B cell (primary cell): ENCODE measurements around the gene SZT2. TPM values are rescaled to one million over a fixed set of nuclear protein-coding genes. Genes with fewer than 3 reads are reported as not detected.
A peak's percentile ranks its signal among the peaks of the same experiment; 100 is the strongest.

ENCODE experiments used
- ATAC-seq: fragments of 200-7000 bp; cut with Tn5 transposase; one replicate; pipeline ENCODE4 v1.10.0; 2021; ENCODE audit warnings: low read depth, mild to moderate bottlenecking, moderate number of reproducible peaks, moderate library complexity
- CTCF ChIA-PET: fragments of 350-600 bp; sonication (Branson Sonifier 250); formaldehyde crosslinking; loops from one replicate; lab custom pipeline; 2021; ENCODE audit warnings: antibody characterized with exemption, inconsistent platforms; lab: Charles Lee
- POLR2A ChIA-PET: fragments of 350-600 bp; sonication (Branson Sonifier 250); formaldehyde crosslinking; loops from one replicate; lab custom pipeline; 2021; ENCODE audit warnings: antibody characterized with exemption; lab: Charles Lee
- DNase-seq: peaks from one replicate; pipeline ENCODE4 v3.0.0; 2013
- H2AFZ ChIP-seq: 2 replicates; pipeline ENCODE4 v1.6.1; 2012; ENCODE audit warnings: mild to moderate bottlenecking, low read depth, low read length; ENCODE audit not compliant: insufficient read depth, poor library complexity, severe bottlenecking
- H3K27ac ChIP-seq, 2 donors: 1 replicate in 1 of 2; 2 replicates in 1 of 2; pipeline ENCODE4 v1.5.1; 2012 to 2013; ENCODE audit warnings: low read length in 2 of 2, mild to moderate bottlenecking in 2 of 2, moderate library complexity in 1 of 2
- H3K27me3 ChIP-seq, 4 experiments: fragments of 200-600 bp in 1 of 4; sonication (generic) in 1 of 4; replicated peaks in 1 of 4; 1 replicate in 2 of 4; 2 replicates in 2 of 4; pipeline versions ENCODE4 v1.6.1 to v1.7.0; 2013 to 2016; ENCODE audit warnings: low read length in 3 of 4, mild to moderate bottlenecking in 2 of 4, mixed read lengths in 1 of 4, moderate library complexity in 1 of 4; ENCODE audit not compliant: insufficient read depth in 4 of 4, control insufficient read depth in 3 of 4; ENCODE audit errors: control extremely low read depth in 1 of 4
- H3K36me3 ChIP-seq, 2 experiments: replicated peaks in 1 of 2; 1 replicate in 1 of 2; 2 replicates in 1 of 2; pipeline versions ENCODE4 v1.6.1 to v1.7.1; 2013; ENCODE audit warnings: low read length in 1 of 2; ENCODE audit not compliant: insufficient read depth in 2 of 2, control insufficient read depth in 1 of 2; ENCODE audit errors: control extremely low read depth in 1 of 2, extremely low read depth in 1 of 2
- H3K4me1 ChIP-seq, 2 donors: fragments of 200-600 bp in 1 of 2; sonication (generic) in 1 of 2; 1 replicate in 1 of 2; 2 replicates in 1 of 2; pipeline versions ENCODE4 v1.5.1 to v1.6.1; 2013 to 2017; ENCODE audit warnings: low read length in 2 of 2; ENCODE audit not compliant: control insufficient read depth in 2 of 2, insufficient read depth in 2 of 2
- H3K4me2 ChIP-seq: replicated peaks from 2 replicates; pipeline ENCODE3; 2012; ENCODE audit warnings: mild to moderate bottlenecking, low read depth, low read length; ENCODE audit not compliant: poor library complexity, severe bottlenecking
- H3K4me3 ChIP-seq, 5 experiments: fragments of 200-600 bp in 1 of 5; sonication (generic) in 1 of 5; 1 replicate in 3 of 5; 2 replicates in 2 of 5; pipeline versions ENCODE4 v1.5.1 to v1.7.0; 2011 to 2016; ENCODE audit warnings: low read length in 4 of 5, mild to moderate bottlenecking in 4 of 5, low read depth in 2 of 5, control low read depth in 1 of 5, moderate library complexity in 1 of 5; ENCODE audit not compliant: insufficient read depth in 1 of 5; ENCODE audit errors: control extremely low read depth in 1 of 5, extremely low read depth in 1 of 5
- H3K79me2 ChIP-seq: fragments of 200-600 bp; sonication (generic); one replicate; pipeline ENCODE4 v1.6.0; 2016; ENCODE audit warnings: low read length; ENCODE audit not compliant: control insufficient read depth, insufficient read depth
- H3K9ac ChIP-seq: fragments of 200-600 bp; sonication (generic); 2 replicates; pipeline ENCODE4 v1.6.1; 2017; ENCODE audit warnings: mild to moderate bottlenecking, low read length, moderate library complexity
- H3K9me3 ChIP-seq, 3 donors: one replicate each; pipeline versions ENCODE4 v1.6.1 to v1.7.1; 2013; ENCODE audit warnings: low read length in 2 of 3; ENCODE audit not compliant: control insufficient read depth in 2 of 3, insufficient read depth in 1 of 3; ENCODE audit errors: control extremely low read depth in 1 of 3
- H4K20me1 ChIP-seq: 2 replicates; pipeline ENCODE4 v1.6.0; 2012; ENCODE audit warnings: mild to moderate bottlenecking, low read length; ENCODE audit not compliant: insufficient read depth, control insufficient read depth, poor library complexity, severe bottlenecking
- H3K27ac Mint-ChIP-seq: one replicate; pipeline ENCODE4 v1.8.0; 2021; ENCODE audit warnings: mixed read lengths
- H3K27me3 Mint-ChIP-seq: one replicate; pipeline ENCODE4 v1.8.0; 2021; ENCODE audit warnings: mixed read lengths
- H3K4me1 Mint-ChIP-seq: one replicate; pipeline ENCODE4 v1.8.0; 2021; ENCODE audit warnings: mixed read lengths
- H3K4me3 Mint-ChIP-seq: one replicate; pipeline ENCODE4 v1.8.0; 2021; ENCODE audit warnings: mixed read lengths
- H3K9me3 Mint-ChIP-seq: one replicate; pipeline ENCODE4 v1.8.0; 2022; ENCODE audit warnings: mixed read lengths; ENCODE audit not compliant: insufficient read depth
- CTCF ChIP-seq: fragments of 200-600 bp; IDR thresholded peaks from one replicate; pipeline ENCODE4 v1.8.0; 2022; ENCODE audit warnings: antibody characterized with exemption, mild to moderate bottlenecking
- EZH2 ChIP-seq: IDR thresholded peaks from 2 replicates; pipeline ENCODE4 v1.6.1; 2012; ENCODE audit warnings: borderline replicate concordance, low read depth, mild to moderate bottlenecking, moderate library complexity, low read length; ENCODE audit not compliant: insufficient read depth, poor library complexity, severe bottlenecking
- WGBS: methylation state at CpG from one replicate; pipeline ENCODE4 v1.1.5; 2013; ENCODE audit warnings: missing lambda C conversion rate; ENCODE audit not compliant: insufficient coverage; 5-methylcytosine and 5-hydroxymethylcytosine counted together
- intact Hi-C: fragments of 100-400 bp; cut with micrococcal nuclease; formaldehyde crosslinking; loops from one replicate; pipeline ENCODE4 v1.10.0; 2022
- polyA plus RNA-seq: library from polyadenylated mRNA; depleted of rRNA; stranded (reverse); fragments of >200 nt; gene quantifications from 2 replicates; pipeline ENCODE4 v1.2.3, GENCODE V29; 2012
- total RNA-seq, 2 donors: library from RNA; stranded (reverse); fragments of 120-200 nt in 1 of 2; gene quantifications; 1 replicate in 1 of 2; 2 replicates in 1 of 2; pipeline versions ENCODE4 v1.2.3 to v1.2.4, GENCODE V29; 2013 to 2022

The SZT2 gene
- total and polyA plus RNA-seq, 2 donors (not counting 1 experiment from before 2014, with no cell fraction given) = 41.4 to 197 TPM

DNA sequence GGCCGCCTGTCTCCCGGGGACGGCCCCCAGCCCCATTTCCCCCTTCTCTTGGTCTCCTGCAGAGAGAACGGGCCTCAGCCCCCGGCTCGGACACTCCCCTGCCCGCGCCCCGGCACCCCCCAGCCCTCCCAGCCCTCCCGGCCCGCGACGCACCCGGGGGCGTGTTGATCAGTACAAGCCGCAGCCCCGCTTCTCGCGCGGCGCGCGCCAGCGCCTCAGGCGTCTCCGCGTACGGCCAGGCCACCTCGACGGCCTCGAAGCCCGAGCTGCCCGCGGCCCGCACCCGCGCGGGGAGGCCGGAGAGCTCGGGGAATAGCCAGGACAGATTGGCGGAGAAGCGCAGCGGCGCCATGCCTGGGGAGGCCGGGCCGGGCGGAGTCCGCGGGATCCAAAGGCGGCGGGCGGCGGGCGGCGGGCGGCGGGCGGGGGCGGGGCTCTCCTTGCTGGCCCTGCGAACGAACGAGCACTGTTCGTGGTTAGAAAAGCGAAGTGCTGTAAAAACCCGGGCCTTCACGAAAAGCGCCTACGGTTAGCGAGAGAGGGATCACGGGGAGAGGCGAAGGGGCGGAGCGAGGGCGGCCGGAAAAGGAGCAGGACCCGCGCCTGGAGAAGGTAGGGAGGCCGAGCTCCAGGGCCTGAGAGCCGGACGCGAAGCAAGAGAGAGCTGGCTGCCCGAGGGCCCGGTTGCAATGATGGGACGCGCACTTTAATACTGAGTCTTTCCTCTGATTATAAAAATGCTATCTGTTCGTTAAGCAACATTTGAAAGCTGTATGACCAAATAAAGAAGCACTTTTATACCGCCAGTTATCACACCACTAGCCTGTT lies 64.0 kb downstream of the SZT2 start, which contains the start of gene HYI:
Gene HYI (minus strand): TSS at position 490 of the 828 bp plus-strand sequence. CDS start 138 bp downstream, at position 352.
- POLR2A ChIA-PET = interaction anchor here (0.6 to 1.2 kb wide), 4 partner anchors 10 to 579 kb away, joined by 3 to 7 read pairs (median 4); no protein-coding TSS in a partner anchor
- CTCF ChIA-PET = interaction anchor here (0.7 kb wide), 1 partner anchor 226 kb away, joined by 3 read pairs; no protein-coding TSS in a partner anchor
- peak within 1 kb of the TSS; percentile 54 to 83 (median 72) for H3K4me3 ChIP-seq
- peak within 1 kb of the TSS; percentile 97 for H3K4me3 Mint-ChIP-seq
- no peak for TF ChIP-seq EZH2
- no peak for TF ChIP-seq CTCF
- peaks cover 0 to 12% (median 9%) of the 10 kb centered on the region in 4 experiments for H3K27me3 ChIP-seq
- peaks cover 8 to 9% of the 10 kb centered on the region in 2 donors for H3K4me1 ChIP-seq
- H3K4me2 ChIP-seq = peak within 1 kb of the TSS; percentile 85
- H3K9me3 ChIP-seq = no peaks in the 10 kb centered on the region
- no peaks in the 10 kb centered on the region for H3K9me3 Mint-ChIP-seq
- ATAC-seq (peak; percentile 71), DNase-seq (peak; percentile 72)
- no peaks in the 10 kb centered on the region for H3K79me2 ChIP-seq
- H2AFZ ChIP-seq = peak within 1 kb of the TSS; percentile 78
- WGBS = under 1% methylated on average over 82 of the region's 87 CpGs
- H3K36me3 ChIP-seq = peaks cover 0 to 19% of the 10 kb centered on the region in 2 experiments
- peak within 1 kb of the TSS; percentile 72 for H3K9ac ChIP-seq
- intact Hi-C loops = loop anchor here (1.0 to 2.0 kb wide), 2 partner anchors 85 to 95 kb away; partner anchors contain the start of genes CDC20 and ELOVL1
- H3K27ac Mint-ChIP-seq = peak within 1 kb of the TSS; percentile 92
- peaks cover 21% of the 10 kb centered on the region for H3K27me3 Mint-ChIP-seq
- peaks cover 21% of the 10 kb centered on the region for H3K4me1 Mint-ChIP-seq
- no peaks in the 10 kb centered on the region for H4K20me1 ChIP-seq
- H3K27ac ChIP-seq = peak within 1 kb of the TSS in 1 of 2 donors; percentile 12
